NCI-H226 (cell line): Measurements from ENCODE around the gene CYB561A3.
"Not testable (repeated sequence)": the region's sequence is repeated elsewhere in the genome, so short reads cannot be mapped to it uniquely, and the experiment has no call there.

ENCODE experiments used
- DNase-seq: peaks from one replicate; pipeline ENCODE4 v3.0.0-alpha.2; 2015

CYB561A3 gene, protein sequence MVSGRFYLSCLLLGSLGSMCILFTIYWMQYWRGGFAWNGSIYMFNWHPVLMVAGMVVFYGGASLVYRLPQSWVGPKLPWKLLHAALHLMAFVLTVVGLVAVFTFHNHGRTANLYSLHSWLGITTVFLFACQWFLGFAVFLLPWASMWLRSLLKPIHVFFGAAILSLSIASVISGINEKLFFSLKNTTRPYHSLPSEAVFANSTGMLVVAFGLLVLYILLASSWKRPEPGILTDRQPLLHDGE

DNA sequence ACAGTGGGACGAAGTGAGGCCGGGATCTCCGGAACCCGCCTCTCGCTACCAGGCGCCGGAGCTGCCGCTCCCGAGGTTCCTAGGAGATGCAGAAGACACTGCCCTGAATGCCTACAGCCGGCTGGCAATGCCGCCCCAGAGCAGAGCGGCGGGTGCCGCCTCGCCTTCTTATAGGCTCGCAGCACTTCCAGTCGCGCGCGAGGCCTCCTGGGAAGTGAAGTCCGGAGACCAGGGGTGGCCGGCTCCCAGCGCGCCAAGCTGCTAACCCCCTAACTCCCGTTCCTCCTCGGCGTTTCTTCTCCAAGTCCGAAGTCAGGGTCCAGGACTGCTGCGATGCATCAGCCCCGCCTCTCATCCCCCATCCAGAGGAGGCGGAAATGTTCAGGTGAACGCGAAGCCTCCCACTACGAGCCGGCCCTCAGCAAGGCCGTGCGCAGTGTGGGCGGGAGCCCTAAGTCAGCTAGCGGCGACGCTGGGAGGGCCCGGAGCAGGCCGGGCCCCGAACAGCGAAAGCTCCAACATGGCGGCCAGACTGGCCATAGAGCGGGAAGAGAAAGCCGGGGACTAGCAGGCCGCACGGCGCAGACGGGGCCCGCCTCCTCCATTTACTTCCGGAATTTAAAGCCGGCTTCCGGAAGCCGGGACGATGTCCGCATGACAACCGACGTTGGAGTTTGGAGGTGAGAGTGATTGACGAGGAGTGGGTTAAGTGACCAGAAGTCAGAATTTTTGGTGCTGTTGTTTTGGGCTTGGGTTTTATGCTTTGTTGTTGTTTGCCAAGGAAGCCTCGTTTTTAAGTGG lies at the start of gene CYB561A3, which contains the start of gene TMEM138:
Gene CYB561A3 (minus strand): TSS at position 142 of the 801 bp plus-strand sequence. CDS start 5,169 bp downstream, outside the sequence.
Gene TMEM138 (plus strand): TSS at position 634 of the 801 bp plus-strand sequence. CDS start 2,017 bp downstream, outside the sequence.
- DNase-seq, result peak; percentile 97

DNA sequence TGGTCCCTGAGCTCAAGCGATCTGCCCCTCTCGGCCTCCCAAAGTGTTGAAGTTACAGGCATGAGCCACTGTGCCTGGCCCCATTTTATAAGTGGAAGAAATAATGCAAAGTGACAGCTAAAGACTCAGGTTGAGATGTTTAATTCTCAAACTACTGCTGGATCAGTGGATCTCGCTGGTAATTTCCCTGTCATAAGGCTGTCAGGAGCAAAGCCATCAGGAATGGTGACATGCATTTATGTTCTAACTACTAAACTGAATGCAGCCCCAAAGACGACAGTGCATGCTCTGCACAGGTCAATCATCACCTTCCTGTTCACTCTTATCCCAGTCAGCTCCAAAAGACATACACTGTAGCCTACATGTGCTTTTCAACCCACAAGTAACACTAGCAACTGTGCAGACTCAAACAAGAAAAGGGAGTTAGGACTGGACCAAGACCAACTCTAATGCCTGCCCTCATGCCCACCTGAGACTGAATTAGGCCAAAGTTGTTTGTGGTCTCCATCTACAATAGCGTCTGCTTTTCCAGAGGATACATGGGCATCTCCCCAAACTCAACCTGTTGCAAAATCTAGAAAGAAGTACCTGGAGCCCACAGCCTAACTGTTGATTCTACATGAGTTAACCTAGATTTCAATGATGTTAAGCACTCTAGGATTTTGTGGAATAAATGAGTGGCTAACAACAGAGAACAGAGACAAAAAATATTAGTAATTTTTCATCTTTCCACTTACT lies 45.5 kb upstream of the CYB561A3 start:
- no peak for DNase-seq

DNA sequence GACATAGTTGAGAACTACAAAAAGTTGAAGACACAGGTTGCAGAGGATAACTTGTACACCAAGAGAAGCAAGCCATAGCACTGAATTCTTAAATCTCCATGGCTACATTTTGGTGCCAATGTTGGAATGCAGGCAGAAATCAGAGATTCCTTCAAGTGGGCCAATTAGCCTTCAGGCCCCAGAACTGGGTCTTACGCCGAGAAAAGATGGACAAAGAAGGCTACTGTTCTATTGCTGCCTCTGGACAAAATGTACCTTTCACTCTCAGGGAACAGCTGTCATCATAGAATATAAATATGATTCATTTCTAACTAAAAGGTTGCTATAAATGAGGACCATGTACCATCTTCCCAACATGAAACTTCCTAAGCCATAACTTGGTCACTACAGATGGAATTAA lies 44.4 kb upstream of the CYB561A3 start:
- DNase-seq, result no peak

DNA sequence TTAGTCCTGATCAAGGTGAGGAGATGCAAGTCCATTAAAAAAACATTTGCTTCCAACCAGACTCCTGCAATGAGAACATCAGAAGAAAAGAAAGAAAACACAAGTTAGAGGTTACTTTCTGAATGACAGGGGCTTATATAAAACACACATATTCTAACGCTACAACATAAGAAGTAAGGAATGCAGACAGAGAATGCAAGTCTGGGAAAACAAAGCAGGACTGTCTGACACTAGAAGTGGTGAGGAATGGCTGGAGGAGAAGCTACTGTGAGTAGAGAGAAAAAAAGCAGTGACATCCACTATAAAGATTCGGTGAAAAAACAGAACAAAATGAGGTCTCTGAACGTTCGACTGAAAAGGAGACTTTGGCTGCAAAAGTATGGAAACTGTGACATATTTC lies 43.0 kb upstream of the CYB561A3 start:
- no peak for DNase-seq

DNA sequence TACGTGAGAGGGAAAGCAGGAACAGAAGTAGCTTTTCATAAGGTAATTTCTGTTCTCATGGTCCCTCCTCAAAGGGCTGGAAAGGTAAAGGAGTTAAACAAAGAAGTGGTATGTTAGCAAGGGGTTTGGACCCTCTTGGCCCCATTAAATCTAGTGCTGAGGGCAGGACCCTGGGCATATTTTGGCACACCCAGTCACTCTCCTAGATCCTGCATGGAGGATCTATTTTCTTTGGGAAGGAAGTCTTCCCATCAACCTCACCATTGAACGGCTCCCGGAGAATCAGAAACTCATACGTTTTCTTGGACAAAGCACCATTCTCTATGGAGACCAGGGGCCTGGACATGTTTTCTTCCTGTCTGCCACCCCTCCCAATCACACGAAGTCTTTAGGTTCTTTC lies 42.4 kb upstream of the CYB561A3 start:
- DNase-seq, result no peak

DNA sequence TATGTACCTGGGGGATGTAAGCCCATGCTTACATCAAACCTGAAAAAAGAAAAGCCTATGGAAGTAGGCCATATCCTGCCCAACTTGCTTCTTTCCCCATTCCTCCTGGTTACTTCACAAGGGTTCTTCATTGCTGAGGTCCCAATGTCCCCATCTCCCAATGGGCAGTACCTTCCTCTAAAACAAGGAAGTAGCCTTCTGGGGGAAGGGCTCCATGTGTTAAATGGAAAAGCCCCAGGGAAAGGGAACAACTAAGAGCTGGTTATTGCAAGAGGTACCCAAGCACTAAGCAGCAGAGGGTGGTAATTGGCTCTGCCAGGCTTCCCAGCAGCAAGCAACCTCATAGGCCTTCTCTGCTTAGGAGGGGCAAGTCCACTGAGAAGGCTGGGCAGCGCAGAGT lies 42.0 kb upstream of the CYB561A3 start:
- DNase-seq, result no peak

DNA sequence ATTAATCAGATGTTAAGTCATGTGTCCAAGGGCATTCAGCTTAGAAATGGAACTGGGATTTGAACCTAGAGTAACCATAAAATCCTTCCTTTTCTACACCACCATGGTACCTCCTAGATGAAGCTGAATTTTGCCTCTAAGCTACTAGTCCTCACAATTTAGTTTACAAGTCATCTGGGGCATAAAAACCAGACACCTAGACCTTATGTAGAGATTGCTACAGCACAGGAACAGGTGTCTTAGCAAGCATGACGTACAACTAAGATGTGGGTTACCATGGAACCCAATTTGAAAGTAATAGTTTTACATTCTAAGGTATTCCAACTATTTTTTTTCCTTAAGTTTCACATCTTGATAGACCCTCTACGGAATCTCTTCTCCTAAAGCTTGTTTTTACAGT lies 39.9 kb upstream of the CYB561A3 start:
- no peak for DNase-seq

DNA sequence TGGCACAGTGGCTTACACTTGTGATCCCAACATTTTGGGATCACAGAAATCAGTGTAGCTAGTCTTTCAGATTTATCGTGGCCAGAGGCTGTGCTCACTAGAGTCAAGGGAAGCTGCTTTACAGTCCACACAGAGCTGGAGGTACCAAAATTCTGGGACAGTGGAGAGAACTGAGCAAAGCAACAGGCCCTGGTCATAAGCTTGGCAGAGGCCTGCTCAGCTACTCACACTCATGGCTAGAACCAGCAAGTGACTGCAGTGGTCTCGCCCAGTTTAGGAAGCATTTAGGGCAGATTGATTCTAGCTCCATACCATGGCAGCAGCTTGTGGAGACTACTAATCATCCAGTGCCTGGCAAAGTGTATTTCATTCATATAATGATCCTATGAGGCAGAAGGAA lies 39.5 kb upstream of the CYB561A3 start:
- no peak for DNase-seq

DNA sequence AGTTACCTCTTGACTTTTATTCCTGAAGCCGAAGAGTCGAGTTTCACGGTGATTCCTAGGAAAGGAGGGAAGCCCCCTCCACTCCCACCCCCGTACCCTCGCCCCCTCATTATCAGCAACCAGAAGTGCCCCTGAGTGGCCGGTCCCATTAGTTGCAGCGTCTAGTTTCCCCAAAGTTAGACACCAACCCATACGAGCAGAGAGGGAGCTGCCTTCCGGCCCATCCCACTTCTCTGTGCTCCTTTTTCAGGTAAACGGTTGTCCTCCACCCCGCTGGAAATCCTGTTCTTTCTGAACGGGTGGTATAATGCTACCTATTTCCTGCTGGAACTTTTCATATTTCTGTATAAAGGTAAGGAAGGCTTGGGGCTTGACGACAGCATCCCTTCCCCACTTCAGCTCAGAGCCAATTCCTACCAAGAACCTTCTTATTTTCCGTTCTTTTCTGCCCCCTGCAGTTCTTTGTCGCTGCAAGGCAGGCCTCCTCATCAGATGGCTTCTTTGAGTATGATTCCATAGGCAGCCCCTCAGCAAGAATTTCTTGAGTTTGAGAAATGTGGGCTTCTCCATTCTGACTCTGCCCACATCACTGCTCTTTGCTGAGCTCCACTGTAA lies 31.4 kb upstream of the CYB561A3 start:
- DNase-seq, result no peak

DNA sequence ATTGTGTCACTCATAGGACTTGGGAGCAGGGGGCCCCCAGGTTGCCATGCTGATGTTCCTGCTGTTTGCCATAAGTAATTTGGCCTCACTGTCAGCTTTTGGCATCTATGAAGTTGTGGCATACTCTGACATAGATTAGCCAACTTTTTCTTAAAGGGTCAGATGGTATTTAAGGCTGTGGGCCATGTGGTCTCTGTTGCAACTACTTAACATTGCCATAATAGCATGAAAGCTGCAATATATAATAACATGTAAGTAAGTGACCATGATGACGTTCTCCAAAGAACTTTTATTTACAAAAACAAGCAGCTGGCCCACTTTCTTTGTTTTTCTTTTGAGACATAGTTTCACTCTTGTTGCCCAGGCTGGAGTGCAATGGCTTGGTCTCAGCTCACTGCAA lies 28.5 kb upstream of the CYB561A3 start:
- DNase-seq, result no peak

DNA sequence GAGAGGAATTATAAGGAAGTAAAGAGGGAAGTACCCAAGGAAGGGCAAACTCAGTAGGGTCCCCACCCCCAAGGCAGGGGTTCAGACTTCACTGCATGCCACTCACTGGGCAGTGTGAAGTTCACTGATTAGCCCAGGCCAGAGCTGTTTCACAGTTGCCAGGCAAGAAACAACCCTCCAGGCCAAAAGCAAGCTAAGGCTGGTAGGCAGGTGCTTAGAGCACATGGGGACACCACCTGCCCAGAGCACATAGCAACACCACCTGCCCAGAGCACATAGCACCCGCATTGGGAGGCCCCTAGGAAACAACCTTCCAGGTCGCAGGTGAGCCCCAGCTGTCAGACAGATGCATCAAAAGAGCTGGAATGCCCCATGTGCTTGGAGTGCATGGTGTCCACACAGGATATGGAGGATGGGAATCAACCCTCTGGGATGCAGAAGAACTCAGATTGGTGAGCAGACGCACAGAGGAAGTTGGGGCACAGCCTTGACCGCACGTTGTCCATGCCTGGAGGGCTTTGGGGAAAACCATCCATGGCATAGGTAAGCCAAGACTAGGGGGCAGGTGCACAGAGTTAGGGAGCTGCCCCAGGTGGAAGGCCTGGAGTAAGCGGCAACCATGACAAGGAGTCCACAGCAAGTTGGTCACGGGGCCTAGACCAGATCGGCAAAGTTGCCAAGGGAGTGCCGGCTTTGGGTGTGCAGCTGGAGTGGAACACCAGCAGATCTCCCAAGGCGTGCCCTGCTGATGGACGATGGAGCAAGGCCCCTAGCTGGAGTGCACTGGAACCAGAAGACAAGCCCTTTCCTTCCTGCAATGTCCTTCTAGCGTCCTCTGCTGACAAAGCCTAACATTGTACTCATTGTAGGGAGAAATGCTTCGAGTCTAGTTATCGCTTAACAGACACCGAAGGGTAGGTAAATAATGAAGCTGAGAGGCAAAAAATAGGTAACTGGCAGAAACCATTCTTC lies 22.9 kb upstream of the CYB561A3 start:
- no peak for DNase-seq

DNA sequence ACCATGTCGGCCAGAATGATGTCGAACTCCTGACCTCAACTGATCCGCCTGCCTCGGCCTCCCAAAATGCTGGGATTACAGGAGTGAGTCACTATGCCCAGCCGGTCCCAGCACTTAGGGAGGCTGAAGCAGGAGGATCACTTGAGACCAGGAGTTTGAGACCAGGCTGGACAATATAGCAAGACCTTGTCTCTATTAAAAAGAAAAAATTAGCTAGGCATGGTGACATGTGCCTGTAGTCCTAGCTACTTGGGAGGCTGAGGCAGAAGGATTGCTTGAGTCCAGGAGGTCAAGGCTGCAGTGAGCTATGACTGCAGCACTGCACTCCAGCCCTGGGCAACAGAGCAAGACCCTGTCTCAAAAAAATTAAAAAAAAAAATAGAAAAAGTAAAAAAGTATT lies 22.2 kb upstream of the CYB561A3 start:
- not testable (repeated sequence) for DNase-seq

DNA sequence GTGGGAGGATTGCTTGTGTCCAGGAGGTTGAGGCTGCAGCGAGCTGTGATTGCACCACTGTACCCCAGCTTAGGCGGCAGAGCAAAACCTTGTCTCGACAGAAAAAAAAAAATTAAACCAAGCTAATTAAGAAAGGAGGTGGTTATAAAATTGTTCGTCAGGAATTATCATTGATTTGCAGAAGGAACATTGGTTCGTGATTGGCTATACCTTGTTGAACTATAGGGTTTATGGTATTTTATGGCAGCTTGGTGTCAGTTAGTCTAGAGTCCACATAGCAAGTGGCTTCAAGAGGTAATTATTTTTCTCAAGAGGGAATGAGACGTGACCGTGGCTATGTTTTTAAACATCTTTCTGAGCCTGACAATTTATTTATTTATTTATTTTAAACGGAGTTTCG lies 19.2 kb upstream of the CYB561A3 start:
- no peak for DNase-seq

DNA sequence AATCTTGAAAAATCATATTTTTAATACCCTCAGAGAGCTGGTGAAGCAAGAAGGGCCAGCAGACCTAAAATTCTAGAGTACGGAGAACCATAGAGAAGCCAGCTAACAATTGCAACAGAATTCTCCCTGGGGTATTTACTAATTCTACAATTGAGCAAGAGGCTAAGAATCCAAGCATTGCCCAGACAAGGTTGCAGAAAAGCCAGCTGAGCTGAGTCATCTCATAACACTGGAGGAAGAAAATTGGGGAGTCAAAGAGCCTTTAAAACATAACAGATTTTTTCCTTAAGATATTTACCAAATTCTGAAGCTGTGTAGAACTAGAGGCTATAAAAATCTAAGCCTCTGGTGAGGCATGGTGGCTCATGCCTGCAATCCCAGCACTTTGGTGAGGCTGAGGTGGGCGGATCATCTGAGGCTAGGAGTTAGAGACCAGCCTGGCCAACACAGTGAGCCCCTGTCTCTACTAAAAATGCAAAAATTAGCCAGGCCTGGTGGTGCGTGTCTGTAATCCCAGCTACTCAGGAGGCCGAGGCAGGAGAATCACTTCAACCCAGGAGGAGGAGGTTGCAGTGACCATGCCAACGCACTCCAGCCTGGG lies 17.1 kb upstream of the CYB561A3 start:
- peak; percentile 84 for DNase-seq

DNA sequence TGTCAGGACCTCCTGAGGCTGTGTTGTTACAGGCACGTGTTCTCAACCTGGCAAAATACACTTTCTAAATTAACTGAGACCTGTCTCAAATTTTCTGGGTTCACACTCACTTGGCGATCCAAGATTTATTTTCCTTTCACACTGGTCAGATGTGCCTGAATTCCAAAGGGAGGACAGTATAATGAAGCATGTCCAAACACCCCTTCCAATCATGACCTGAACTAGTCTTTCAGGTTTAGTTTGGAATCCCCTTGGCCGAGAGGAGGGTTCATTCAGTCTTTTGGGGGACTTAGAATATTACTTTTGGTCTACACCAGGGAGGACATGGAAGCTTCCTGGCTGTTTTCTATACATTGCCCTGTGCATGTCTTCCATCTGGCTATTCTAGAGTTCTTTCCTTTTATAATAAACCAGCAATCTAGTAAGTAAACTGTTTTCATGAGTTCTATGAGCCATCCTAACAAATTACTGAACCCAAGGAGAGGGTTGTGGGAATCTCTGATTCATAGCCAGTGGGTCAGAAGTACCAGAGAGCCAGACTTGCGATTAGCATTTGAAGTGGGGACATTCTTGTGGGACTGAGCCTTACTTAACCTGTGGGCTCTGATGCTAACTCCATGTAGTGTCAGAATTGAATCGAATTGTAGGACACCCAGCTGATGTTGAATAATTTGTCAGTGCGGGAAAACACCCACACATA lies 15.9 kb upstream of the CYB561A3 start:
- DNase-seq, result no peak

DNA sequence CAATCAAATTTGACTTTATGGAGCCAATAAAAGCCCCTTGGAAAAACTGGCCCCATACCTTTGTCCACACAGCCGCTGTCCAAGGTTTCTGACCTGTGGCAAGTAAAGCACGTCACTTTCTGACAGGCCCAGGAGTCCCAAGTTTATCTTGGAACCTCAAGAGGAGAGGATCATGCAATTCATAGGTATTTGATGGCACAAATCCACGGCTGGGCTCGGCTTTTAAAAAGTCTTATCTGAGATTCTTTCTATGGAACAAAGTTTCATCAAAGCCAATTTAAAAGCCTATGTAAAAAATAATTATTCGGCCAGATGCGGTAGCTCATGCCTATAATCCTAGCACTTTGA lies 14.1 kb upstream of the CYB561A3 start:
- no peak for DNase-seq

DNA sequence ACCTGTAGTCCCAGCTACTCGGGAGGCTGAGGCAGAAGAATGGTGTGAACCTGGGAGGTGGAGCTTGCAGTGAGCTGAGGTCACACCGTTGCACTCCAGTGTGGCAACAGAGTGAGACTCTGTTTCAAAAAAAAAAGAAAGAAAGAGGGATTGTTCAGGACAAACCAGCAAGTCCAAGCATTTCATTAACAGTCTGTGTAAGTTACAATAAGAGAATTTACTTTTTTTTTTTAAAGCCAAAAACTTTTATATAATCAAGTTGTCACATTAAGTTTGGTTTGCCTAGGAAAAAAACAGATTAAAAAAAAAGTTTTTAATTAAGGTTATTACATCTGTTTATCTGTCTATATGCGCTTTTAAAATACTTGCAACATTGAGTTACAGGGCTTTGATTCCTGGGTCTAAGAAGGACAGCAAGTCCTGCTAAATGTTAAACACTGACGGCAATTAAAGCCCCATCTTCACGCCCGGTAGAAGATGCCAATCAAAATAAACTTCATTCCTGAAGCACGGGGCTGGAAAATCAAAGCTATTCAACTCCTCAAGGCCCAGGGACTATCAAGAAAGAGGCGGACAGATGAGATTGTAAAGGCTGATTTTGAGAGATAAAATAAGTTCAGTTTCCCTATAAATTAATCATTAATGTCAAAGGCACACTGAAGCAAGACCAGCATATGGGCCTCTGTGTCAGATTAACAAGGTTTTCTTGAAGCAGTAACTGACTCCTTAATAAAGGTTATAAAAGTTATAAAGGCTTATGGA lies 11.2 kb upstream of the CYB561A3 start:
- DNase-seq, result no peak

DNA sequence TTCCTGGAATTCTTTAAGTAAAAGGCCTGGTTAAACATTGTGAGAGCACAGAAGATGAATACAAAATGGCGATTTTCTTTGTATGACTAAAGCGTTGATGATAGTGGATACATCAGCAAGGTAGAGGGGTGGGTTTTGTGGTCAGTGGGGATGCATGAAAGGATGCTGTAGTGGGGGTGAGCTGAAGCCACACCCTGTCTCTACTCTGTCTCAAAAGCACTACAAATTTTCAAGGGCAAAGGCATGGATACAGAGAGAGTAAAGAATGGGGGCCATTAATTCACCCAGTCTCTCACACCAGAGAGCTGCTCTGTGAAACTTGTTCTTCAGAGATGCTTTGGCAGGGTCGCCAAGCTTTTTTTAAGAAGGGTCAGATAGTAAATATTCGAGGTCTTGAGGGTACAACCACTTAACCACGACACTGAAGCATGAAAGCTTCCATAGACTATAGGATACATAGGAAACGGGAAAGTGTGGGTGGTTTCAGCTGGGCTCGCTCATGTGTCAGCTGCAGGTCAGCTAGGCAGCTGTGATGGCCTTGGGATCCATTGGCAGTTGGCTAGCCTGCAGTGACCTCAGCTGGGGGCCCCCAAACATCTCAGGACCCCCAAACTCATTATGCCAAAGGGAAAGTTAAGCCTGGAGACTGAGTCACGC lies 8.8 kb upstream of the CYB561A3 start:
- no peak for DNase-seq
